Erythroblast (primary cell): ENCODE measurements around the gene ADD3.

ENCODE experiments used
- GATA1 ChIP-seq: IDR thresholded peaks from 2 replicates; pipeline ENCODE4 v1.6.1; 2011; ENCODE audit warnings: low read depth, mild to moderate bottlenecking, control low read depth, low read length, moderate library complexity
- POLR2A ChIP-seq: IDR thresholded peaks from 2 replicates; pipeline ENCODE4 v1.6.1; 2011; ENCODE audit warnings: mild to moderate bottlenecking, low read length

DNA sequence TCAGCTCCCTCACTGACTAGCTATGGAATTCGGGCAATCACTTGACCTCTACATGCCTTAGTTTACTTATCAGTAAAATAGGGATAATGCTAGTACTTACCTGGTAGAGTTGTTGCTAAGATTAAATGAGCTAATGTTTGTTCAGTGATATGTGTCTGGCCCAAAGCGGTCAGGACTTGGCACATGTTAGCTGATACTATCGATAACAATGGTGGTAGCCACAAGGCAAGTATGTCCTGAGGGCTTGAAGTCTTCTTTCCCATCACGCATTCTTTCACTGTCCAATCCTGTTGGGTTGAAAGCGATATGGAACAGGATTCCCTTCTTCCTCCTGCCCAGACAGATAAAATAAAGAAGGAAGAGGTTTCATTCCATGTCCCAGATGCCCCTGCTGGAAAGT lies 174.1 kb downstream of the ADD3 start:
- TF ChIP-seq POLR2A (no peak), GATA1 (no peak)
